ENCODE data around the gene SBF2.

The SBF2 gene

GRCh38 chr11:10301656-10302358 is 7.8 kb upstream of the SBF2 start:
- peak; percentile 74 for DNase-seq (ENCODE audit: low read depth, low spot score)
- in situ Hi-C loops (cut with HindIII; ENCODE audit: low sequenced_read_pairs): no loop called here
- TF ChIP-seq CTCF (IDR thresholded peaks at IDR 0.05; ENCODE audit: low read depth, low read length): no peak
- H3K4me3 ChIP-seq (ENCODE audit: low read depth, low read length): peak overlapping the region; percentile 76

- peak; percentile 93 for DNase-seq (ENCODE audit: low read depth, low spot score)
- peak; percentile 43 for TF ChIP-seq CTCF (IDR thresholded peaks at IDR 0.05; ENCODE audit: low read depth, low read length)
- in situ Hi-C loops (cut with HindIII; ENCODE audit: low sequenced_read_pairs): no loop called here
- no peak overlapping the region for H3K4me3 ChIP-seq (ENCODE audit: low read depth, low read length)
Observed at GRCh38 chr11:10298342-10298741, 4.3 kb upstream of the SBF2 start.

GRCh38 chr11:10295064-10295901 is 1.3 kb upstream of the SBF2 start:
- no peak overlapping the region for H3K4me3 ChIP-seq (ENCODE audit: low read depth, low read length)
- TF ChIP-seq CTCF (IDR thresholded peaks at IDR 0.05; ENCODE audit: low read depth, low read length): no peak
- DNase-seq (ENCODE audit: low read depth, low spot score): no peak
- in situ Hi-C loops (cut with HindIII; ENCODE audit: low sequenced_read_pairs): no loop called here

GRCh38 chr11:10294290-10294953 is 403 bp upstream of the SBF2 start:
- in situ Hi-C loops (cut with HindIII; ENCODE audit: low sequenced_read_pairs): no loop called here
- DNase-seq (ENCODE audit: low read depth, low spot score): peak; percentile 62
- peak overlapping the region; percentile 68 for H3K4me3 ChIP-seq (ENCODE audit: low read depth, low read length)
- TF ChIP-seq CTCF (IDR thresholded peaks at IDR 0.05; ENCODE audit: low read depth, low read length): no peak

- TF ChIP-seq CTCF (IDR thresholded peaks at IDR 0.05; ENCODE audit: low read depth, low read length): no peak
- H3K4me3 ChIP-seq (ENCODE audit: low read depth, low read length): no peak overlapping the region
- in situ Hi-C loops (cut with HindIII; ENCODE audit: low sequenced_read_pairs): no loop called here
- DNase-seq (ENCODE audit: low read depth, low spot score): no peak
Observed at GRCh38 chr11:10291801-10292638, 2.0 kb downstream of the SBF2 start.

All from astrocyte of the spinal cord (primary cell).